ENCODE results near the gene IL11RA. TPM values are rescaled to one million over a fixed set of nuclear protein-coding genes. Genes with fewer than 3 reads are reported as not detected.

The IL11RA gene
- total RNA-seq, 1 donor from 2014 or later, result 22.2 TPM

GRCh38 chr9:34685591-34685990 lies 33.6 kb downstream of the IL11RA start:
- no peaks in the 10 kb centered on the region for H3K4me1 ChIP-seq (ENCODE audit: insufficient read depth, low read length)
- H3K4me1 Mint-ChIP-seq (ENCODE audit: low read depth, unreplicated experiment), result no peaks in the 10 kb centered on the region
- H3K27ac Mint-ChIP-seq (ENCODE audit: unreplicated experiment), result no peak overlapping the region
- H3K79me2 ChIP-seq (ENCODE audit: insufficient read depth, low read length), result no peaks in the 10 kb centered on the region
- H3K9ac ChIP-seq (ENCODE audit: low read length), result no peak overlapping the region
- no peak overlapping the region for H3K4me2 ChIP-seq (ENCODE audit: low read length)
- H3K27ac ChIP-seq (ENCODE audit: low read depth, low read length), result no peak overlapping the region
- DNase-seq (ENCODE audit: low read depth) (no peak), FAIRE-seq (no peak)
- H3K9me3 ChIP-seq (ENCODE audit: insufficient read depth, low read depth, low read length), result no peaks in the 10 kb centered on the region
- TF ChIP-seq, protein P1, sequence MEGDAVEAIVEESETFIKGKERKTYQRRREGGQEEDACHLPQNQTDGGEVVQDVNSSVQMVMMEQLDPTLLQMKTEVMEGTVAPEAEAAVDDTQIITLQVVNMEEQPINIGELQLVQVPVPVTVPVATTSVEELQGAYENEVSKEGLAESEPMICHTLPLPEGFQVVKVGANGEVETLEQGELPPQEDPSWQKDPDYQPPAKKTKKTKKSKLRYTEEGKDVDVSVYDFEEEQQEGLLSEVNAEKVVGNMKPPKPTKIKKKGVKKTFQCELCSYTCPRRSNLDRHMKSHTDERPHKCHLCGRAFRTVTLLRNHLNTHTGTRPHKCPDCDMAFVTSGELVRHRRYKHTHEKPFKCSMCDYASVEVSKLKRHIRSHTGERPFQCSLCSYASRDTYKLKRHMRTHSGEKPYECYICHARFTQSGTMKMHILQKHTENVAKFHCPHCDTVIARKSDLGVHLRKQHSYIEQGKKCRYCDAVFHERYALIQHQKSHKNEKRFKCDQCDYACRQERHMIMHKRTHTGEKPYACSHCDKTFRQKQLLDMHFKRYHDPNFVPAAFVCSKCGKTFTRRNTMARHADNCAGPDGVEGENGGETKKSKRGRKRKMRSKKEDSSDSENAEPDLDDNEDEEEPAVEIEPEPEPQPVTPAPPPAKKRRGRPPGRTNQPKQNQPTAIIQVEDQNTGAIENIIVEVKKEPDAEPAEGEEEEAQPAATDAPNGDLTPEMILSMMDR (IDR thresholded peaks at IDR 0.05; ENCODE audit: insufficient read depth, low read depth, low read length), result no peak
- TF ChIP-seq EZH2 (IDR thresholded peaks at IDR 0.05; ENCODE audit: insufficient read depth, low read length), result no peak
- H2AFZ ChIP-seq (ENCODE audit: low read depth, low read length), result no peak overlapping the region
- H3K9me3 Mint-ChIP-seq (ENCODE audit: unreplicated experiment), result peaks cover 8% of the 10 kb centered on the region
- no peaks in the 10 kb centered on the region for H3K36me3 ChIP-seq (ENCODE audit: insufficient read depth, low read length)
- no peaks in the 10 kb centered on the region for H3K27me3 ChIP-seq (ENCODE audit: insufficient read depth, low read length)
- peaks cover 29% of the 10 kb centered on the region for H3K36me3 Mint-ChIP-seq (ENCODE audit: low read depth, unreplicated experiment)
- H3K4me3 ChIP-seq (ENCODE audit: insufficient read depth, low read depth, low read length), result no peak overlapping the region
- peaks cover 23% of the 10 kb centered on the region for H3K27me3 Mint-ChIP-seq (ENCODE audit: low read depth, unreplicated experiment)
- no peaks in the 10 kb centered on the region for H4K20me1 ChIP-seq (ENCODE audit: insufficient read depth, low read length)
- H3K4me3 Mint-ChIP-seq (ENCODE audit: unreplicated experiment), result no peak overlapping the region

DNA sequence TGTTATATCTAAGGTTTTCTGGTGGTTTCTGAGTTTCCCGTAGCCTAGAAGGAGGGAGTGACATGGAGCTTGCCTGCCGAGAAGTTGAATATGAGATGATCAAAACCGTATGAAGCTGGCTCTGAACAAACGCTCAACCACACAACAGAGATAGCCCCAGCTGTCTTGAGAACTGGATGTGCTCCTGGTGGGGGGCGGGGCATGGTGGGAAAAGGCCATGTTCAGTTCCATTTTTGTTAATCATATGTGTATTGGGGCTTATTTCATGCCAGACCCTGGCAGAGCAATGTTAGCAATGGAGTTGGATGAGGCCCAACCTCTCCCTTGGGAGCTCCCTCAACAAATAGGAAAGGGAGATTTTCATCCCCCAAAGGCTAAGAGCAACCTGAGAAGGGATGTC lies 34.2 kb downstream of the IL11RA start:
- H3K4me2 ChIP-seq (ENCODE audit: low read length), result no peak overlapping the region
- FAIRE-seq (no peak), DNase-seq (ENCODE audit: low read depth) (no peak)
- H3K4me1 ChIP-seq (ENCODE audit: insufficient read depth, low read length), result no peaks in the 10 kb centered on the region
- TF ChIP-seq, protein P1 (IDR thresholded peaks at IDR 0.05; ENCODE audit: insufficient read depth, low read depth, low read length), result no peak
- no peak for TF ChIP-seq EZH2 (IDR thresholded peaks at IDR 0.05; ENCODE audit: insufficient read depth, low read length)
- Mint-ChIP-seq H3K4me3 (ENCODE audit: unreplicated experiment) (no peak overlapping the region), H3K4me1 (ENCODE audit: low read depth, unreplicated experiment) (no peaks in the 10 kb centered on the region), H3K36me3 (ENCODE audit: low read depth, unreplicated experiment) (peaks cover 26% of the 10 kb centered on the region), H3K9me3 (ENCODE audit: unreplicated experiment) (peaks cover 8% of the 10 kb centered on the region), H3K27me3 (ENCODE audit: low read depth, unreplicated experiment) (peaks cover 23% of the 10 kb centered on the region), H3K27ac (ENCODE audit: unreplicated experiment) (no peak overlapping the region)
- no peaks in the 10 kb centered on the region for H3K9me3 ChIP-seq (ENCODE audit: insufficient read depth, low read depth, low read length)
- no peak overlapping the region for H2AFZ ChIP-seq (ENCODE audit: low read depth, low read length)
- no peaks in the 10 kb centered on the region for H3K36me3 ChIP-seq (ENCODE audit: insufficient read depth, low read length)
- H4K20me1 ChIP-seq (ENCODE audit: insufficient read depth, low read length), result no peaks in the 10 kb centered on the region
- no peaks in the 10 kb centered on the region for H3K79me2 ChIP-seq (ENCODE audit: insufficient read depth, low read length)
- H3K27me3 ChIP-seq (ENCODE audit: insufficient read depth, low read length), result no peaks in the 10 kb centered on the region
- H3K4me3 ChIP-seq (ENCODE audit: insufficient read depth, low read depth, low read length), result no peak overlapping the region
- H3K27ac ChIP-seq (ENCODE audit: low read depth, low read length), result no peak overlapping the region
- H3K9ac ChIP-seq (ENCODE audit: low read length), result no peak overlapping the region

- H4K20me1 ChIP-seq (ENCODE audit: insufficient read depth, low read length), result no peaks in the 10 kb centered on the region
- TF ChIP-seq, protein P1 (IDR thresholded peaks at IDR 0.05; ENCODE audit: insufficient read depth, low read depth, low read length), result no peak
- TF ChIP-seq EZH2 (IDR thresholded peaks at IDR 0.05; ENCODE audit: insufficient read depth, low read length), result no peak
- no peaks in the 10 kb centered on the region for H3K4me1 Mint-ChIP-seq (ENCODE audit: low read depth, unreplicated experiment)
- H3K4me2 ChIP-seq (ENCODE audit: low read length), result no peak overlapping the region
- no peak overlapping the region for H3K4me3 ChIP-seq (ENCODE audit: insufficient read depth, low read depth, low read length)
- H3K9me3 Mint-ChIP-seq (ENCODE audit: unreplicated experiment), result peaks cover 8% of the 10 kb centered on the region
- H2AFZ ChIP-seq (ENCODE audit: low read depth, low read length), result no peak overlapping the region
- no peak overlapping the region for H3K9ac ChIP-seq (ENCODE audit: low read length)
- H3K9me3 ChIP-seq (ENCODE audit: insufficient read depth, low read depth, low read length), result no peaks in the 10 kb centered on the region
- FAIRE-seq, result no peak
- no peak for DNase-seq (ENCODE audit: low read depth)
- no peaks in the 10 kb centered on the region for H3K36me3 ChIP-seq (ENCODE audit: insufficient read depth, low read length)
- no peaks in the 10 kb centered on the region for H3K79me2 ChIP-seq (ENCODE audit: insufficient read depth, low read length)
- no peak overlapping the region for H3K27ac ChIP-seq (ENCODE audit: low read depth, low read length)
- H3K4me3 Mint-ChIP-seq (ENCODE audit: unreplicated experiment), result no peak overlapping the region
- no peak overlapping the region for H3K27ac Mint-ChIP-seq (ENCODE audit: unreplicated experiment)
- H3K36me3 Mint-ChIP-seq (ENCODE audit: low read depth, unreplicated experiment), result peaks cover 24% of the 10 kb centered on the region
- H3K27me3 ChIP-seq (ENCODE audit: insufficient read depth, low read length), result no peaks in the 10 kb centered on the region
- H3K4me1 ChIP-seq (ENCODE audit: insufficient read depth, low read length), result no peaks in the 10 kb centered on the region
- peaks cover 23% of the 10 kb centered on the region for H3K27me3 Mint-ChIP-seq (ENCODE audit: low read depth, unreplicated experiment)
These were observed 34.7 kb downstream of the IL11RA start for GRCh38 chr9:34686732-34687131.
